Measurements from ENCODE around the gene PCDH15. TPM values are rescaled to one million over a fixed set of nuclear protein-coding genes. Genes with fewer than 3 reads are reported as not detected.

PCDH15 gene
- total RNA-seq, 4 donors from 2014 or later = 0.14 to 0.48 (median 0.37) TPM; not detected in 1

DNA sequence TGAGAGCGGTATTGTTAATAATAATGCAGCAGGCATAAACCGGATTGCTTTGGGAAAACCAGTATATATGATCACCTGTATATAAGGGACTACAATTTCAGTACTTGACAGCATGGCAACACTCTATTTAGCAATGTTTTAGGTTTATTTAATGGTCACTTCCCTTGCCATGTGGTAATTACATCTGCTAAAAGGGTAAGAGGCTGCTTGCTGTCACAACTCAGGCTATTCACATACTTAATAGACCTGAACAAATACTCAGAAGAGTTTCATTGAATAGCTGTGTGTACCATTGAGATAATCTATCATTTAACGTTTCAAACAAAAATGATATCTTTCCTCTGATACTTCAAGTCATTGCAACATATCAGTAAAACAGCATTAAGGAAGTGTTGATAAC is 90.1 kb downstream of the PCDH15 start:
- TF ChIP-seq EP300 (IDR thresholded peaks at IDR 0.05; ENCODE audit: low read depth) = no peak
- no peak for TF ChIP-seq POLR2AphosphoS5 (IDR thresholded peaks at IDR 0.05)
- no peak for TF ChIP-seq POLR2A (IDR thresholded peaks at IDR 0.05)
- TF ChIP-seq, protein P1, sequence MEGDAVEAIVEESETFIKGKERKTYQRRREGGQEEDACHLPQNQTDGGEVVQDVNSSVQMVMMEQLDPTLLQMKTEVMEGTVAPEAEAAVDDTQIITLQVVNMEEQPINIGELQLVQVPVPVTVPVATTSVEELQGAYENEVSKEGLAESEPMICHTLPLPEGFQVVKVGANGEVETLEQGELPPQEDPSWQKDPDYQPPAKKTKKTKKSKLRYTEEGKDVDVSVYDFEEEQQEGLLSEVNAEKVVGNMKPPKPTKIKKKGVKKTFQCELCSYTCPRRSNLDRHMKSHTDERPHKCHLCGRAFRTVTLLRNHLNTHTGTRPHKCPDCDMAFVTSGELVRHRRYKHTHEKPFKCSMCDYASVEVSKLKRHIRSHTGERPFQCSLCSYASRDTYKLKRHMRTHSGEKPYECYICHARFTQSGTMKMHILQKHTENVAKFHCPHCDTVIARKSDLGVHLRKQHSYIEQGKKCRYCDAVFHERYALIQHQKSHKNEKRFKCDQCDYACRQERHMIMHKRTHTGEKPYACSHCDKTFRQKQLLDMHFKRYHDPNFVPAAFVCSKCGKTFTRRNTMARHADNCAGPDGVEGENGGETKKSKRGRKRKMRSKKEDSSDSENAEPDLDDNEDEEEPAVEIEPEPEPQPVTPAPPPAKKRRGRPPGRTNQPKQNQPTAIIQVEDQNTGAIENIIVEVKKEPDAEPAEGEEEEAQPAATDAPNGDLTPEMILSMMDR (IDR thresholded peaks at IDR 0.05) = no peak
- Histone ChIP-seq H3K27ac (no peak overlapping the region), H3K4me1 (no peaks in the 10 kb centered on the region), H3K4me3 (no peak overlapping the region), H3K9me3 (no peaks in the 10 kb centered on the region), H3K27me3 (no peaks in the 10 kb centered on the region), H3K36me3 (no peaks in the 10 kb centered on the region)
- in situ Hi-C loops (cut with MboI; ENCODE audit: low pct_ligation_motif_present in 1 of 4, low pct_unique_long_range_greater_than_20kb in 1 of 4, low sequenced_read_pairs in 3 of 4) = no loop called here
- whole genome bisulfite sequencing, 2 donors (ENCODE audit: low coverage in 1 of 2) = 69 to 85% methylated on average over 3 of the region's 3 CpGs
- no peak for DNase-seq
- intact Hi-C loops (cut with DNase I; ENCODE audit: low total_unique reads) = no loop called here

DNA sequence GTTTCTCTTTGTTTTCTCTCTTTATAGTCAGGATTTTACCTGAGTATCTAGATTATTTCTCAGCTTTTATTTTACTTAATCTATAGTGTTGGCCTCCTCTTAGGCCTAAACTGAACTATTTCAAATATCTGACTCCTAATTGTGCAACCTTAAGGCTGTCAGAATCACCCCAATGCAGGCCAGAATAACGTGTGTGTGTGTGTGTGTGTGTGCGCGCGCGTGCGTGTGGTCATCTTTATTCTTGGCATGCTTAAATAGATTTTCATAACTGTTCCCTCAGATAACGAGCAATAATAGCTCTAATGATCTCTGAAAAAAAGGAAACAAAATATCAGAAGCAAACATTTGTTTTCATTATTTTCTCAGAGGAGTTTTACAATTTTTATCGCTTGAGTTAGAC is 92.4 kb downstream of the PCDH15 start:
- intact Hi-C loops (cut with DNase I; ENCODE audit: low total_unique reads) = no loop called here
- Histone ChIP-seq H3K9me3 (no peaks in the 10 kb centered on the region), H3K36me3 (no peaks in the 10 kb centered on the region), H3K27me3 (no peaks in the 10 kb centered on the region), H3K4me1 (no peaks in the 10 kb centered on the region), H3K4me3 (no peak overlapping the region), H3K27ac (no peak overlapping the region)
- DNase-seq = no peak
- WGBS, 2 donors (ENCODE audit: low coverage in 1 of 2) = 55 to 74% methylated on average over 7 to 8 of the region's 8 CpGs
- in situ Hi-C loops (cut with MboI; ENCODE audit: low pct_ligation_motif_present in 1 of 4, low pct_unique_long_range_greater_than_20kb in 1 of 4, low sequenced_read_pairs in 3 of 4) = no loop called here
- TF ChIP-seq, protein P1 (IDR thresholded peaks at IDR 0.05) = no peak
- TF ChIP-seq POLR2A (IDR thresholded peaks at IDR 0.05) (no peak), POLR2AphosphoS5 (IDR thresholded peaks at IDR 0.05) (no peak), EP300 (IDR thresholded peaks at IDR 0.05; ENCODE audit: low read depth) (no peak)

GRCh38 chr10:54708021-54708420 is 93.0 kb downstream of the PCDH15 start:
- no peak for DNase-seq
- 53 to 56% methylated on average over 2 of the region's 2 CpGs for WGBS, 2 donors (ENCODE audit: low coverage in 1 of 2)
- no peaks in the 10 kb centered on the region for H3K36me3 ChIP-seq
- in situ Hi-C loops (cut with MboI; ENCODE audit: low pct_ligation_motif_present in 1 of 4, low pct_unique_long_range_greater_than_20kb in 1 of 4, low sequenced_read_pairs in 3 of 4) (no loop called here), intact Hi-C loops (cut with DNase I; ENCODE audit: low total_unique reads) (no loop called here)
- no peaks in the 10 kb centered on the region for H3K27me3 ChIP-seq
- no peak overlapping the region for H3K4me3 ChIP-seq
- TF ChIP-seq EP300 (IDR thresholded peaks at IDR 0.05; ENCODE audit: low read depth) = no peak
- TF ChIP-seq, protein P1 (IDR thresholded peaks at IDR 0.05) = no peak
- no peak for TF ChIP-seq POLR2AphosphoS5 (IDR thresholded peaks at IDR 0.05)
- no peak for TF ChIP-seq POLR2A (IDR thresholded peaks at IDR 0.05)
- H3K4me1 ChIP-seq = no peaks in the 10 kb centered on the region
- no peaks in the 10 kb centered on the region for H3K9me3 ChIP-seq
- no peak overlapping the region for H3K27ac ChIP-seq

- no peak overlapping the region for H3K4me3 ChIP-seq
- no peaks in the 10 kb centered on the region for H3K9me3 ChIP-seq
- no peaks in the 10 kb centered on the region for H3K4me1 ChIP-seq
- DNase-seq = no peak
- in situ Hi-C loops (cut with MboI; ENCODE audit: low pct_ligation_motif_present in 1 of 4, low pct_unique_long_range_greater_than_20kb in 1 of 4, low sequenced_read_pairs in 3 of 4) = no loop called here
- WGBS, 2 donors (ENCODE audit: low coverage in 1 of 2) = 86 to 93% methylated on average over 3 of the region's 3 CpGs
- TF ChIP-seq EP300 (IDR thresholded peaks at IDR 0.05; ENCODE audit: low read depth) (no peak), POLR2A (IDR thresholded peaks at IDR 0.05) (no peak), POLR2AphosphoS5 (IDR thresholded peaks at IDR 0.05) (no peak)
- TF ChIP-seq, protein P1 (IDR thresholded peaks at IDR 0.05) = no peak
- intact Hi-C loops (cut with DNase I; ENCODE audit: low total_unique reads) = no loop called here
- H3K27me3 ChIP-seq = no peaks in the 10 kb centered on the region
- H3K27ac ChIP-seq = no peak overlapping the region
- H3K36me3 ChIP-seq = no peaks in the 10 kb centered on the region
These were observed 98.2 kb downstream of the PCDH15 start for GRCh38 chr10:54702583-54703485.
